VCaP (cell line): ENCODE measurements around the gene SIM2.
A peak's percentile ranks its signal among the peaks of the same experiment; 100 is the strongest.

ENCODE experiments used
- H3K27ac ChIP-seq: fragments of 450-650 bp; 2 replicates; pipeline ENCODE4 v1.5.1; 2017
- CTCF ChIP-seq: fragments of 450-650 bp; conservative IDR thresholded peaks from 2 replicates; pipeline ENCODE4 v1.5.1; 2017; ENCODE audit warnings: mild to moderate bottlenecking, moderate library complexity

Gene SIM2

GRCh38 chr21:36697851-36698384 lies 997 bp upstream of the SIM2 start:
- peak overlapping the region; percentile 100 for H3K27ac ChIP-seq
- no peak for TF ChIP-seq CTCF

GRCh38 chr21:36698385-36698980 lies 432 bp upstream of the SIM2 start:
- H3K27ac ChIP-seq = peak overlapping the region; percentile 100
- TF ChIP-seq CTCF = peak; percentile 17; the same call in 1 of the 2 replicates

- peak overlapping the region; percentile 100 for H3K27ac ChIP-seq
- no peak for TF ChIP-seq CTCF
Measured at GRCh38 chr21:36699546-36700294, 805 bp downstream of the SIM2 start.

- peak overlapping the region; percentile 100 for H3K27ac ChIP-seq
- TF ChIP-seq CTCF = no peak
Measured at GRCh38 chr21:36700295-36700970, 1.5 kb downstream of the SIM2 start.

- H3K27ac ChIP-seq = peak overlapping the region; percentile 100
- no peak; the same call in 1 of the 2 replicates for TF ChIP-seq CTCF
Measured at GRCh38 chr21:36700971-36701755, 2.2 kb downstream of the SIM2 start.

- peak overlapping the region; percentile 100 for H3K27ac ChIP-seq
- no peak; the same call in 1 of the 2 replicates for TF ChIP-seq CTCF
Measured at GRCh38 chr21:36701756-36702621, 3.1 kb downstream of the SIM2 start.
